Psoas muscle (tissue), 8 donors: ENCODE data around the gene SF3B4. TPM values are rescaled to one million over a fixed set of nuclear protein-coding genes. Genes with fewer than 3 reads are reported as not detected.

Experiments
- ATAC-seq, 4 donors: fragments of 200-7000 bp; cut with Tn5 transposase; one replicate each; pipeline ENCODE4 v1.9.1; 2020; ENCODE audit warnings: moderate library complexity in 3 of 4, mild to moderate bottlenecking in 2 of 4
- DNase-seq, 2 donors: peaks; one replicate each; pipeline ENCODE4 v3.0.0-alpha.2; 2020
- H3K27ac ChIP-seq: fragments of 200-600 bp; one replicate; pipeline ENCODE4 v1.8.0; 2022
- H3K27me3 ChIP-seq, 3 donors: fragments of 200-600 bp in 1 of 3; one replicate each; pipeline versions ENCODE4 v1.6.1 to v1.8.0; 2013 to 2022; ENCODE audit warnings: low read length in 2 of 3, mild to moderate bottlenecking in 2 of 3, moderate library complexity in 1 of 3; ENCODE audit not compliant: insufficient read depth in 3 of 3
- H3K36me3 ChIP-seq, 2 donors: fragments of 200-600 bp in 1 of 2; one replicate each; pipeline versions ENCODE4 v1.6.1 to v1.8.0; 2013 to 2022; ENCODE audit warnings: low read depth in 1 of 2, mild to moderate bottlenecking in 1 of 2, moderate library complexity in 1 of 2; ENCODE audit not compliant: insufficient read depth in 1 of 2
- H3K4me1 ChIP-seq: fragments of 200-600 bp; one replicate; pipeline ENCODE4 v1.8.0; 2022
- H3K4me3 ChIP-seq: fragments of 200-600 bp; one replicate; pipeline ENCODE4 v1.8.0; 2022; ENCODE audit warnings: mild to moderate bottlenecking
- H3K9me3 ChIP-seq: fragments of 200-600 bp; one replicate; pipeline ENCODE4 v1.8.0; 2022
- WGBS, 3 donors: extraction: QIAGEN DNeasy Blood & Tissue Kit; methylation state at CpG; one replicate each; pipeline versions ENCODE4 v1.1.6 to v1.1.7; 2013; 5-methylcytosine and 5-hydroxymethylcytosine counted together
- intact Hi-C, 2 donors: fragments of 100-400 bp; cut with DNase I; formaldehyde crosslinking; loops; one replicate each; pipeline versions ENCODE4 v1.11.0 to v1.14.2; 2022
- polyA plus RNA-seq, 3 donors: library from polyadenylated mRNA; stranded (reverse); fragments of 200-250 nt; gene quantifications; one replicate each; pipeline ENCODE4 v1.2.3, GENCODE V29; 2013
- total RNA-seq, 4 donors: library from RNA; stranded (reverse); fragmentation: NEBNext Ultra II Directional in 2 of 4; extraction: Animal tissue kit (Norgen Biotek cat#: 25700) in 2 of 4; gene quantifications; one replicate each; pipeline versions ENCODE4 v1.2.1 to v1.2.4, GENCODE V29; 2021 to 2023
- TF ChIP-seq, protein P1 (sequence below): fragments of 200-600 bp; IDR thresholded peaks from one replicate; pipeline ENCODE4 v1.8.0; 2022; ENCODE audit warnings: antibody characterized with exemption
- donor health status: healthy with polysubstance abuse.
- donor health status: DM: no; HTN: no; CAD: no; lungs with moderate emphysema.
- donor health status: Bipolar disorder and iron deficiency.
- donor health status: healthy.
- donor health status: DM: yes; HTN: yes; CAD: no.
- donor health status: DM: no; HTN: no; CAD: no.
- donor health status: DM: no; HTN: no; CAD: no.
- donor health status: DM: yes; HTN: yes; CAD: no.

Gene SF3B4
- total and polyA plus RNA-seq, 7 donors, result 13.0 to 28.9 (median 20.6) TPM

DNA sequence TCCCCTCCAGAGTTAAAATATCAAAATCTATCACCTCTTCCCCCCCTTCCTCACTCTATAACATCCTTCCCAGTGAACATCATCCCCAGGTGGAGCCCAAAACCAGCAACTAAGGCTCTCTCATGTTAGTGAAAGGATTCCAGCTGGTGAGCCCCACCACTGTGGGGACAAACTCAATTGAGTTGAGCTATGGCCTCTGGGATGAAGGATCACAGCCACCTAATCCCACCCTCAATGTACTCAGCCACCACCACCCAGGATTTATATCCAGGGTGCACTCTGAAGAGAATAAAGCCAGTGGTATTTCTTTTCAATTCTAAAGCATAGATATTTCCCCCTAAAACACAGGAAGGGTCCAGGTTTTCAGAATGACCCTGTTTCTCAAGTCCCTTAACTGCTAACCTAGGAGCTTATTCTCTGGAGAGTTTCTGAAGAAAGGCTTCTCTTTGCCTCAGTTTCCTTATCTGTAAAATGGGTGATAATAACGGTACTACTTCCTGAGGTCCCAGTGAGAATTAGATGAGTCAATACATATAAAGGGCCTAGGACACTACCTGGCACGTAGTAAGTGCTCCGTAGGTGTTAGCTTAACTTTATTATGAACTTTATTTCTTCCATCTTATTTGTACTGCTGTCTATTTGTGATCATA lies 43.9 kb downstream of the SF3B4 start:
- Histone ChIP-seq H3K27ac (no peak overlapping the region), H3K4me3 (peak overlapping the region; percentile 79), H3K27me3 (no peaks in the 10 kb centered on the region), H3K36me3 (no peaks in the 10 kb centered on the region), H3K9me3 (no peaks in the 10 kb centered on the region), H3K4me1 (peaks cover 19% of the 10 kb centered on the region)
- 85 to 88% (median 86%) methylated on average over 3 of the region's 3 CpGs for WGBS, 3 donors
- no peak for DNase-seq
- no peak for ATAC-seq
- intact Hi-C loops, result loop anchor here in 1 of 2 donors (10.0 kb wide), 1 partner anchor 171 kb away; no protein-coding TSS in a partner anchor
- TF ChIP-seq, protein P1, sequence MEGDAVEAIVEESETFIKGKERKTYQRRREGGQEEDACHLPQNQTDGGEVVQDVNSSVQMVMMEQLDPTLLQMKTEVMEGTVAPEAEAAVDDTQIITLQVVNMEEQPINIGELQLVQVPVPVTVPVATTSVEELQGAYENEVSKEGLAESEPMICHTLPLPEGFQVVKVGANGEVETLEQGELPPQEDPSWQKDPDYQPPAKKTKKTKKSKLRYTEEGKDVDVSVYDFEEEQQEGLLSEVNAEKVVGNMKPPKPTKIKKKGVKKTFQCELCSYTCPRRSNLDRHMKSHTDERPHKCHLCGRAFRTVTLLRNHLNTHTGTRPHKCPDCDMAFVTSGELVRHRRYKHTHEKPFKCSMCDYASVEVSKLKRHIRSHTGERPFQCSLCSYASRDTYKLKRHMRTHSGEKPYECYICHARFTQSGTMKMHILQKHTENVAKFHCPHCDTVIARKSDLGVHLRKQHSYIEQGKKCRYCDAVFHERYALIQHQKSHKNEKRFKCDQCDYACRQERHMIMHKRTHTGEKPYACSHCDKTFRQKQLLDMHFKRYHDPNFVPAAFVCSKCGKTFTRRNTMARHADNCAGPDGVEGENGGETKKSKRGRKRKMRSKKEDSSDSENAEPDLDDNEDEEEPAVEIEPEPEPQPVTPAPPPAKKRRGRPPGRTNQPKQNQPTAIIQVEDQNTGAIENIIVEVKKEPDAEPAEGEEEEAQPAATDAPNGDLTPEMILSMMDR, result no peak

DNA sequence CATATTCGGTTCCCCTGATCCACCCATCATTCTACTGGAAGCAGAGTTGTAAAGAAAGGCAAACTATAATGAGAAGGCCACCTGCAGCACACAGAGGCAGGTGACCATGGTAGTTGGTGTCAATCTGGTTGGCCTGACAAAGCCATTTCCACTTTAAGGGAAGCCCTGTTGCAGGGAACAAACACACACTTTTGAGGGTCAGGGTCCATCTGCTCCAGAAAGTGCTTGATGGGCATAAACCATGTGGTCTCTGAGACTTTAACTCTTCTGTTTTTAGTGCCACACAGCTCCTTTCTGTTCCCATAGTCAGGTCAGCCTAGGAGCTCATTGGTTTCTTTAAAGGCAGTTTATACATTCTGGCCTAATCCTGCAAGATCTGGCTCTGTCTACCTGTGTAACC lies 45.7 kb downstream of the SF3B4 start:
- TF ChIP-seq, protein P1, result no peak
- no peaks in the 10 kb centered on the region for H3K27me3 ChIP-seq
- WGBS, 3 donors, result 86 to 95% (median 89%) methylated on average over 1 of the region's 1 CpG
- no peak overlapping the region for H3K4me3 ChIP-seq
- no peak overlapping the region for H3K27ac ChIP-seq
- H3K36me3 ChIP-seq, result no peaks in the 10 kb centered on the region
- no peaks in the 10 kb centered on the region for H3K9me3 ChIP-seq
- DNase-seq (no peak), ATAC-seq (no peak)
- H3K4me1 ChIP-seq, result peaks cover 31% of the 10 kb centered on the region
- intact Hi-C loops, result loop anchor here in 1 of 2 donors (10.0 kb wide), 1 partner anchor 173 kb away; no protein-coding TSS in a partner anchor

DNA sequence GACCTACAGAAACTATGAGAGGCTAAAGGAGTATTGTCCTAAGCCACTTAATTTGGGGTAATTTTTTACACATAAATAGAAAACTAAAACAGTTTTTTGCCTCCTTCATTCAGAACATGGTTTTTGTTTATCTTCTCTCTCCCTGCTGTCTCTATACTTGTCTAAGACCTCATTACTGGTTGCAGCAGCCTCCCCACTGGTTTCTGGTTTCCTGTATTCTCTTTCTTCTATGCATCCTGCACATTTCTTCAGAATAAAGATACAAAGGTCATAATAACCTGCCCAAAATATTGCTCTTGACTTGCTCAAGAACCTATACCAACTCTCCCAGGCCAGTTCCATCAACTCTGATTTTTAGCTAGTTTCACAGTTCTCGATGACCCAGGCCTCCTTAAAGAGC lies 48.0 kb downstream of the SF3B4 start:
- TF ChIP-seq, protein P1, result no peak
- Histone ChIP-seq H3K9me3 (no peaks in the 10 kb centered on the region), H3K27ac (no peak overlapping the region), H3K36me3 (no peaks in the 10 kb centered on the region), H3K4me1 (peaks cover 27% of the 10 kb centered on the region), H3K4me3 (no peak overlapping the region), H3K27me3 (no peaks in the 10 kb centered on the region)
- no peak for DNase-seq
- intact Hi-C loops, result no loop called here
- ATAC-seq, result no peak
- WGBS, 3 donors, result 79 to 100% (median 86%) methylated on average over 1 of the region's 1 CpG

DNA sequence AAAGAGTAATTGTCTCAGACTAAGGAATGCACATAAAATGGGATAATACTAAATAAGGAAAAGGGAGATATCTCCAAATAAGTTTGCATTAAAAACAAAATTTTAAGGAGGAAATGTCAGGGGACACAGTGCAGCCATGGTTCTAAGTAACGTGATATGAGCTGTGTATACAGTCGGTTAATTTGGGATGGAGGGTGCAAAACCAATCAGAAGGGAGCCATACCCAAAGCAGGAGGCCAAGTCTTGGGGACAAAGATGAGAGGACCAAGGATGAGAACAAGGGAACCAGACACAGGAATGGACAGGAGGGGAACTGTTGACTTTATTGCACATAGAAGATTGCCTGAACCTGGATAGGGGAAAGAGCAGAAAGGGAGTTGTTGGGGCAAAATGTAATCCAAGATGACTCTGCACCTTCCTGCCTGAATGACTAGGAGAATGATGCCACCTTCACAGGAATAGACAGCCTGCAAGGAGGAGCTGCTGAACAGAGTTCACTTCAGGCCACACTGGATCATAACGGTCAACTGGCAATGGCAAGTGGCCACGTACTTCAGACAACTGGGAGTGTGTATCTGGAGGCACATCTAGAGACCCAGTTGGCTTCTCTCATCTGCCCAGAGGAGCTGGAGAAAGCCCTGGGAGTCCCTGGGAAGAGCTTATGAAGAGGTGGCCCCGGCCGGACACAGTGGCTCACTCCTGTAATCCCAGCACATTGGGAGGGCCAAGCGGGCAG lies 50.2 kb downstream of the SF3B4 start:
- TF ChIP-seq, protein P1, result no peak
- peak in 1 of 2 donors; percentile 62 for DNase-seq
- H3K27ac ChIP-seq, result peak overlapping the region; percentile 78
- H3K9me3 ChIP-seq, result no peaks in the 10 kb centered on the region
- no peaks in the 10 kb centered on the region for H3K36me3 ChIP-seq
- H3K4me1 ChIP-seq, result peaks cover 13% of the 10 kb centered on the region
- intact Hi-C loops, result no loop called here
- no peaks in the 10 kb centered on the region for H3K27me3 ChIP-seq
- WGBS, 3 donors, result 49 to 73% (median 58%) methylated on average over 7 of the region's 7 CpGs
- peak; percentile 71 to 96 (median 92) for ATAC-seq
- peak overlapping the region; percentile 11 for H3K4me3 ChIP-seq

Other genes with a start within 250 kb of the SF3B4 start
- 1 to 10 TPM in 3 of 4 donors, under 1 TPM in 1; 0.75 to 7.4 (median 1.3) TPM for gene FCGR1A, start 145.1 kb downstream of the SF3B4 start, total RNA-seq
- gene FCGR1A, start 145.1 kb downstream of the SF3B4 start, polyA plus RNA-seq, result 1 to 10 TPM in 2 of 3 donors, under 1 TPM in 1; 0.25 to 1.6 (median 1.3) TPM
- gene BOLA1, start 28.2 kb downstream of the SF3B4 start, total RNA-seq, result 10 to 100 TPM; 13.9 to 18.1 (median 15.8) TPM
- gene BOLA1, start 28.2 kb downstream of the SF3B4 start, polyA plus RNA-seq, result 10 to 100 TPM; 24.0 to 45.3 (median 32.1) TPM
- under 1 TPM; 0.13 to 0.48 (median 0.25) TPM for gene SV2A, start 10.0 kb downstream of the SF3B4 start, total RNA-seq
- under 1 TPM; 0.14 to 0.19 (median 0.14) TPM for gene SV2A, start 10.0 kb downstream of the SF3B4 start, polyA plus RNA-seq
- 1 to 10 TPM; 1.0 to 3.0 (median 1.8) TPM for gene MTMR11, start 9.1 kb upstream of the SF3B4 start, total RNA-seq
- gene MTMR11, start 9.1 kb upstream of the SF3B4 start, polyA plus RNA-seq, result 1 to 10 TPM in 1 of 3 donors, under 1 TPM in 2; 0.78 to 1.7 (median 0.80) TPM
- gene OTUD7B, start 82.9 kb upstream of the SF3B4 start, total RNA-seq, result 10 to 100 TPM; 47.4 to 62.0 (median 59.4) TPM
- 10 to 100 TPM in 1 of 3 donors, 1 to 10 TPM in 2; 6.8 to 29.6 (median 9.8) TPM for gene OTUD7B, start 82.9 kb upstream of the SF3B4 start, polyA plus RNA-seq
- gene VPS45, start 140.0 kb upstream of the SF3B4 start, total RNA-seq, result 10 to 100 TPM; 18.7 to 25.5 (median 19.2) TPM
- gene VPS45, start 140.0 kb upstream of the SF3B4 start, polyA plus RNA-seq, result 10 to 100 TPM; 13.0 to 36.0 (median 15.0) TPM
- 10 to 100 TPM; 37.7 to 68.7 (median 41.9) TPM for gene PLEKHO1, start 222.1 kb upstream of the SF3B4 start, total RNA-seq
- 100 to 1,000 TPM in 1 of 3 donors, 10 to 100 TPM in 2; 71.4 to 119 (median 84.9) TPM for gene PLEKHO1, start 222.1 kb upstream of the SF3B4 start, polyA plus RNA-seq